Limb (tissue), 2 donors: ENCODE measurements around the gene LSM2.
"Not testable (repeated sequence)": the region's sequence is repeated elsewhere in the genome, so short reads cannot be mapped to it uniquely, and the experiment has no call there.

Experiments used
- DNase-seq, 2 donors: peaks; one replicate each; pipeline ENCODE4 v3.0.0-alpha.2; 2016; ENCODE audit errors: extremely low spot score in 2 of 2

LSM2 gene

DNA sequence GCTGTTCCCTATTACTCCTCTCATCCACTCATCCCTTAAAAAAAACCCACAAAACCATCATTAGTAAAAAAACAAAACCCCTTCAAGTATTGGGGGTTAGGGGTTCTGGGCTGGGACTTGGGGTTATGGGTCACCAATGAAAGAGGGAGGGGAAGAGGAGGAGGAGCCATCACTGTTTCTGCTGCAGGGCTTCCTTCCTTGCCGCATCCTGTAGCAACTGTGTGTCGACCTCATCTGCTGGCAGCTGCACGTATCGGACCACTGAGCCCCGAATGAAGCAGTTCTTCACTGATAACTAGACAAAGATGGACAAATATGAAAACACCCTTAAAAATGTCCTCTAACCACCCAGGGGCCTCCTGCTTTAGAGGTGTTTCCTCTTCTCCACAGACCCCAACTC is 9.2 kb downstream of the LSM2 start:
- DNase-seq, result no peak

GRCh38 chr6:31796993-31797385 is 9.8 kb downstream of the LSM2 start:
- no peak for DNase-seq

GRCh38 chr6:31795616-31796298 is 11.0 kb downstream of the LSM2 start, which contains the start of gene VARS1:
Gene VARS1 (minus strand): TSS chr6:31795752. CDS start chr6:31795217, 535 bp downstream.
- peak; percentile 87 to 92 for DNase-seq

GRCh38 chr6:31794866-31795615 is 11.7 kb downstream of the LSM2 start:
- DNase-seq, result peak in 1 of 2 donors; percentile 54

- no peak for DNase-seq
Measured at GRCh38 chr6:31794294-31794865, 12.4 kb downstream of the LSM2 start.

- not testable (repeated sequence) for DNase-seq
Measured at GRCh38 chr6:31793927-31794245, 12.9 kb downstream of the LSM2 start.

DNA sequence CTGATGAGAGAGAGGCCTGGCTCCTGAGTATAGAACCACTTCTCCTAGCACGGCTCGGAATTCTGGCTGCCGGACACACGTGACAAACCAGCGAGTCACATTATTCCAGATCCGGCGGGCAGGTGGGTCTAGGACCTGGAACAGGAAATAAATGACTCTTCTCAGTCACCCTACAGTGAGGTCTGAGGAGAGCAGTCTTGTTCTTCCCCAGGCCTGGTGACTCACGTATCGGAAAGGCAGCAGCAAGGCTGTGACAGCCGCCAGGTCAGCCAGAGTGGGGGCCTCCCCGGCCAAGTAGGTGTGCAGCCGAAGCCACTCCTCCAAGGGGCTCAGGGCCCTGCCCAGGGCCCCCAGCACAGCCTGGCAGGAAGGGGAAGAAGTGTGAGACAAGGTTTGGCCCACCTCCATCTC is 14.0 kb downstream of the LSM2 start:
- no peak for DNase-seq

- no peak for DNase-seq
Measured at GRCh38 chr6:31792090-31792374, 14.7 kb downstream of the LSM2 start.

DNA sequence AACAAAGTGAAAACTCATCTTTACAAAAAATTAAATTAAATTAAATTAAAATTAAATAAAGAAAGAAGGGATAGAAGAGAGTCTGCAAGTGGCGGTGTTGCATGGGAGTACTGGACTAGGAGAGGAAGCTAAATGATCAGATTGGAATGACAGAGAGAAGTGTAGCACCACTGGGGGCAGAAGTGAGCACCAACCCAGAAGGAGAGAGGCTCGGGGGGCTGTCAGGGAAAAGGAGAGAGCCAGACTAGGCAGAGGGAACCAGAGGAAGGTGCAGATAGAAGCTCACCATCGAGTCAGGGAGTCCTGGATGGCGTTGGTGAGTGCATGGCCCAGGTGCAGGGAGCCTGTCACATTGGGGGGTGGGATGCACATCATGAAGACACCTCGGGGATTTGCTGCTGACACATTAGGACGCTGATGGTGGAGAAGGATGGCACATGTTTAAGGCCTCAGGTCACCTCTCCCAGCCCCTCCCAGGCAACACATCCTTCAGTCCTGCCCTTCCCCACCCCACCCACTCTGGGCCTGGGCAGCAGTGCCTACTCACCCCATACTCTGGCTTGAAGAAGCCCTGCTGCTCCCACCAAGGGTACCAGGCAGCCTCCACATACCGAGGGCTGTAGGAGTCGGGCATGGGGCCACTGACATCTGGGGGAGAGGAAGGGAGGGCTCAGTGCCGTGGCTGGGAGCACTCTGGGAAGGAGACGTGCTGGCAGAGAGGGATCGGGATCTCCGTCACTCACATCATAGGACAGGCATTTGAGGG is 15.3 kb downstream of the LSM2 start:
- DNase-seq, result peak; percentile 52 to 77

DNA sequence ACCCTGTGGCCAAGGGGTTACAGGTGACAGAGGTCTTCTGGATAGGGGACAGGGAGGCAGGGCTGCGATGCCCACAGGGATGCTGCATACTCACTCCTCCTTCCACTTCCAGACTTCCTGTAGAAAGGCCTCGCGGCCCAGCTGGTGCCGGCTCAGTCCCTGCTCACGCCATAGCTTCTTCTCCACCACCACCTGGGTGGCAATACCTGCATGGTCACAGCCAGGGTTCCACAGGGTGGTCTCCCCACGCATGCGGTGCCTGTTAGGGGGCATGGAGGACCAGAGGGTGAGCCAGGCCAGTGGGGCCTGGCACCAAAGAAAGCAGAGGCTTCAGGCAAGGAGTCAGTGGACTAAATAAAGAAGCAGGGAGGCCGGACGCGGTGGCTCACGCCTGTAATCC is 21.3 kb downstream of the LSM2 start:
- DNase-seq, result no peak

DNA sequence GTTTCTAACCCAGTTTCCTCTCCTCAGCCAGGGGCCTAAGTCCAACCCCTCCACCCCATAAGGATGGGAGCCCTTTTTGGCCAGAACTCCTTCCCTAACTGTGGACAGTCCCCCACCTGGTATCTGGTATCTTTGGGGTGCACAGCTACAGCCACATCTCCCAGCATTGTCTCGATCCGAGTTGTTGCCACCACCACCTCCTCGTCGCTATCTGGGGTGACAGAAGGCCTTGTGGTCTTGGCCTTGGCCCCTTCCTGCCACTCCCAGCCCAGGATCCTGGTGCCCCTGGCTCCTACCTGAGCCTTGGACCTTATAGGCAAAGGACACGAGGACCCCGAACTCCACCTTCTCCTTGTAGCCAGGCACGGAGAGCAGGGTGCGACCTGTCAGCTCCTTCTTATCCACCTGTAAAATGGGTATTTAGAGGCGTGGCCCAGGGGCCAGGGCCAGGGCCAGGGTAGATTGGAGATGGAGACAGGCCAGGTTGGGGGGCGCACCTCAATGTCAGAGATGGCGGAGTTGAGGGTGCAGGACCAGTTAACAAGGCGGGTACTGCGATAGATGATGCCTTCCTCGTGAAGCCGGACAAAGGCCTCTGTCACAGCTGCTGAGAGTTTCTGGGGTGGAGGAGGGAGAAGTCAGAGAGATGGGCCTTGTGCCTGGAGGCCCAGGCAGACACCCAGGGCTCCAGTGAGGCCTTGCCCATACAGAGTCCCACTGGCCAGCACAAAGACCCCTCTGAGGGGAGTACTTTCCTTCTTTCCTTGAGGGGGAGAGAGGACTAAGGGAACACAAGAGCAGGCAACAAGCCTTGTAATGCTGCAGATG is 22.5 kb downstream of the LSM2 start:
- DNase-seq, result no peak

GRCh38 chr6:31782126-31782855 is 24.5 kb downstream of the LSM2 start:
- DNase-seq, result no peak

DNA sequence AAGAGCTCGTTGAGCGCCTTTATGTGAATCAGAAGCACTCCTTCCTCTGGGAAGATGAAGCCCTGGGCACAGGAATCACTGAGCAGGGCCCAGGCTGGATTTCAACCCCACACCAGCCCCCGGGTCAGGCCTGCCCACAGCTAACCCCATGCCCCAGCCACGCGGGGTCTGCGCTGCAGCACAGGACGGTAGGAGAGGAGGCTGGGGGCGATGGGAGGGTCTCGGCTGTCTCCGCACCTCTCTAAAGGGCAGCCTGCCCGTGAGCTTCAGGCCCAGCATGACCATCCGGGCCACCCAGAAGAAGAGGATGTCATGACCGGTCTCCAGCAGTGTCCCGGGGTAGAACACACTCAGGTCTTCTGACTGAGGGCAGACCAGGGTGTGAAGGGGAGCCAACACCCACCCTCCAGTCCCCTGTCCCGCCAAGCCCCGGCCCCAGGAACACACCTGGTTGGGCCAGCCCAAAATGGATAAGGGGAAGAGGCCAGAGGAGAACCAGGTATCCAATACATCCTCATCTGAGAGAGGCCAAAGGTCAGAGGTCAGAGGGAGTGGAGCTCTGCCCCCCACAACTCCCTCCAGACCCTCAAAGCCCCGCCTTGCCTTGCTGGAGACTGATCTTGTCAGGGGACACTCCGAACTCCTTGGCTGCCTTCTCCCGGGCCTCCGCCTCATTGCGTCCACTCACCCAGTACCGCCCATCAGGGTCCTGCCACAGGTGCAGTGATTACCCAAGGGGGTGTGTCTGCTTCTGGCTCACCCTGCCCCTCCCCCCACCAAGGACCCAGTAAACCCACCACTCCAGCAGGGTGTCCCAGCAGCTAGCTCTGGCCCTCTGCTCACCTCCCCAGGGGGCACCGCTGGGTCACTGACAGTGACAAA is 25.3 kb downstream of the LSM2 start:
- no peak for DNase-seq

GRCh38 chr6:31780507-31781243 is 26.1 kb downstream of the LSM2 start:
- no peak for DNase-seq

- DNase-seq, result no peak
Measured at GRCh38 chr6:31779908-31780307, 26.9 kb downstream of the LSM2 start.

- DNase-seq, result no peak
Measured at GRCh38 chr6:31778999-31779885, 27.5 kb downstream of the LSM2 start.

GRCh38 chr6:31778193-31778592 is 28.6 kb downstream of the LSM2 start:
- DNase-seq, result no peak

GRCh38 chr6:31777667-31778050 is 29.1 kb downstream of the LSM2 start:
- DNase-seq, result no peak
